Measurements from ENCODE around the gene GPR55. TPM values are rescaled to one million over a fixed set of nuclear protein-coding genes. Genes with fewer than 3 reads are reported as not detected.

The GPR55 gene
- polyA plus RNA-seq, 1 donor from 2014 or later = not detected

DNA sequence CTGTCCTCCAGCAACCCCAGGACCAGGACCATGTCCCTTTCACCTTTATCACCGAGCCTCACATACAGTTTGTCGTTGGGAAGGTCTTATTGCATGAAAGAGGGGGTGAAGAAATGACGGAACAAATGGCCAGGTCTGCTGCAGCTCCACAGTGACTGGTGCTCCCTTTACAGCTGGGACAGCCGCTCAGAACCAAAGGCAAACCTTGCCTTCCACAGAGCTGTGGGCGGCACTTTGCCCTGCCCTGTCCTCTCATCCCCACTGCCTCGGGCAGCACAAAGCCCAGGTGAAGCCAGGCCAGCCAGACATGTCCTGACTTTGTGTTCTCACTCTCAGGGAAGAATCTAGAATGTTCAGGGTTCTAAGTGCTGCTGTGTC, 961 bp downstream of the GPR55 start:
- no peaks in the 10 kb centered on the region for H3K27me3 ChIP-seq (ENCODE audit: insufficient read depth, low read depth, low read length)
- no peak overlapping the region for H3K4me3 ChIP-seq (ENCODE audit: low read length)
- no peaks in the 10 kb centered on the region for H3K79me2 ChIP-seq (replicated peaks; ENCODE audit: insufficient read depth, low read length)
- no peak overlapping the region for H2AFZ ChIP-seq (ENCODE audit: low read depth, low read length)
- no peaks in the 10 kb centered on the region for H3F3A ChIP-seq (ENCODE audit: insufficient read depth, low read length, poor library complexity, severe bottlenecking)
- H3K9me3 ChIP-seq (ENCODE audit: low read length) = no peaks in the 10 kb centered on the region
- TF ChIP-seq EP300 (conservative IDR thresholded peaks at IDR 0.05; ENCODE audit: poor library complexity, severe bottlenecking) = no peak
- no peak for TF ChIP-seq EZH2 (IDR thresholded peaks at IDR 0.05; ENCODE audit: borderline replicate concordance, insufficient read depth, low read length, poor library complexity, severe bottlenecking)
- no peak for TF ChIP-seq TAF1 (IDR thresholded peaks at IDR 0.05; ENCODE audit: low read depth)
- TF ChIP-seq RAD21 (conservative IDR thresholded peaks at IDR 0.05) = no peak
- no peak for TF ChIP-seq MXI1 (conservative IDR thresholded peaks at IDR 0.05; ENCODE audit: poor library complexity, severe bottlenecking)
- no peak for TF ChIP-seq CTCF (IDR thresholded peaks at IDR 0.05; ENCODE audit: poor library complexity, severe bottlenecking)
- no peak for TF ChIP-seq SMC3 (conservative IDR thresholded peaks at IDR 0.05; ENCODE audit: poor library complexity)
- TF ChIP-seq REST (IDR thresholded peaks at IDR 0.05; ENCODE audit: borderline replicate concordance) = no peak
- TF ChIP-seq POLR2AphosphoS5 (IDR thresholded peaks at IDR 0.05) = no peak
- H3K36me3 ChIP-seq (ENCODE audit: insufficient read depth, low read length) = no peaks in the 10 kb centered on the region
- no peak overlapping the region for H3K27ac ChIP-seq (ENCODE audit: low read length)
- H3K9me2 ChIP-seq (ENCODE audit: insufficient read depth, low read length) = no peaks in the 10 kb centered on the region
- H3K4me2 ChIP-seq (ENCODE audit: low read length) = no peak overlapping the region
- H3K9ac ChIP-seq (ENCODE audit: low read length) = no peak overlapping the region
- H4K20me1 ChIP-seq (ENCODE audit: insufficient read depth) = no peaks in the 10 kb centered on the region

DNA sequence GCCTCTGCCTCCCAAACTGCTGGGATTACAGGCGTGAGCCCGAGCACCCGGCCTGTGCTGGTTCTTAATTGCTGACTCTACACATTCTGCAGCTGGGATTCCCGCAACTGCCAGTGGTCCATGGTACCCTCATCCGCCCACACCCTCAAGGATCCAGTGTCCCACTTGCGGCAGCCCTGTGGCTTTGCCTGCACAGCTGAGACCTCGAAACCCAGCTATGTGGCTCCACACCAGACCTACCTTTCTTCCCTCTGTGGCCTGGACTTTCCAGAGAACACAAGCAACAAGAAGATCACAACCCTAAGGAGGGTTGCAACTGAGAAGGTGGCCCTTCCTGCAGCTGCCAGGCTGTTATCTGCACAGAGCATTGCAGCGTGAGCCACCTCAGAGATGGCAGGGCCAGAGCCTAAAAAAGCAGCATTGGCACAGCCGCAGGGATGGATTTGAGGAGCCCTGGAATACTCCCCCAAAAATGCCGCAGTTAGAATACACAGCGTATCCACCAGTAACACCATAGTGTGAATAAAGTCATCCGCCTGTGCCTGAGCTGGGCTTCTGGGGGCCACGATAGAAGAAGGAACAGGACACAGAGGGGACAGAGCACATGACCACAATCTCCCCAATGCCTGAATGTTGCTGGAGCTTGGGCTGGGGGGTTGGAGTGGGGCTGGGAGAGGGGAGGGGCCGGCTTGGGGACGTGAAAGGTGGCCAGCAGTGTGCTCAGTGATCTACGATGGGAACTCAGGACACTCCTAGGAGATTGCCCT, 1.9 kb downstream of the GPR55 start:
- H3K9me3 ChIP-seq (ENCODE audit: low read length) = no peaks in the 10 kb centered on the region
- H3K9ac ChIP-seq (ENCODE audit: low read length) = no peak overlapping the region
- H3K4me3 ChIP-seq (ENCODE audit: low read length) = no peak overlapping the region
- no peak for TF ChIP-seq SMC3 (conservative IDR thresholded peaks at IDR 0.05; ENCODE audit: poor library complexity)
- TF ChIP-seq POLR2AphosphoS5 (IDR thresholded peaks at IDR 0.05) = no peak
- TF ChIP-seq CTCF (IDR thresholded peaks at IDR 0.05; ENCODE audit: poor library complexity, severe bottlenecking) = no peak
- no peak for TF ChIP-seq EP300 (conservative IDR thresholded peaks at IDR 0.05; ENCODE audit: poor library complexity, severe bottlenecking)
- TF ChIP-seq TAF1 (IDR thresholded peaks at IDR 0.05; ENCODE audit: low read depth) = no peak
- no peak for TF ChIP-seq MXI1 (conservative IDR thresholded peaks at IDR 0.05; ENCODE audit: poor library complexity, severe bottlenecking)
- TF ChIP-seq REST (IDR thresholded peaks at IDR 0.05; ENCODE audit: borderline replicate concordance) = no peak
- TF ChIP-seq RAD21 (conservative IDR thresholded peaks at IDR 0.05) = no peak
- no peak for TF ChIP-seq EZH2 (IDR thresholded peaks at IDR 0.05; ENCODE audit: borderline replicate concordance, insufficient read depth, low read length, poor library complexity, severe bottlenecking)
- H2AFZ ChIP-seq (ENCODE audit: low read depth, low read length) = no peak overlapping the region
- no peaks in the 10 kb centered on the region for H3F3A ChIP-seq (ENCODE audit: insufficient read depth, low read length, poor library complexity, severe bottlenecking)
- H4K20me1 ChIP-seq (ENCODE audit: insufficient read depth) = no peaks in the 10 kb centered on the region
- no peaks in the 10 kb centered on the region for H3K79me2 ChIP-seq (replicated peaks; ENCODE audit: insufficient read depth, low read length)
- no peaks in the 10 kb centered on the region for H3K36me3 ChIP-seq (ENCODE audit: insufficient read depth, low read length)
- H3K9me2 ChIP-seq (ENCODE audit: insufficient read depth, low read length) = no peaks in the 10 kb centered on the region
- H3K4me2 ChIP-seq (ENCODE audit: low read length) = no peak overlapping the region
- H3K27me3 ChIP-seq (ENCODE audit: insufficient read depth, low read depth, low read length) = no peaks in the 10 kb centered on the region
- no peak overlapping the region for H3K27ac ChIP-seq (ENCODE audit: low read length)

All from neural cell (in vitro differentiated cells).